ENCODE data around the gene NWD2.

GRCh38 chr4:37225778-37226177 is 18.8 kb upstream of the NWD2 start:
- TF ChIP-seq EZH2 (IDR thresholded peaks at IDR 0.05; ENCODE audit: borderline replicate concordance, low read depth, low read length, poor library complexity, severe bottlenecking) (no peak), CTCF (conservative IDR thresholded peaks at IDR 0.05; ENCODE audit: low read depth, low read length) (no peak)
